Measurements from ENCODE around the gene FKBP3. TPM values are rescaled to one million over a fixed set of nuclear protein-coding genes. Genes with fewer than 3 reads are reported as not detected.

The FKBP3 gene
- total and polyA plus RNA-seq, 2 of the 8 experiments (the other 6 are each of a cell fraction or from before 2014, with no cell fraction given): 36.0 to 149 TPM

DNA sequence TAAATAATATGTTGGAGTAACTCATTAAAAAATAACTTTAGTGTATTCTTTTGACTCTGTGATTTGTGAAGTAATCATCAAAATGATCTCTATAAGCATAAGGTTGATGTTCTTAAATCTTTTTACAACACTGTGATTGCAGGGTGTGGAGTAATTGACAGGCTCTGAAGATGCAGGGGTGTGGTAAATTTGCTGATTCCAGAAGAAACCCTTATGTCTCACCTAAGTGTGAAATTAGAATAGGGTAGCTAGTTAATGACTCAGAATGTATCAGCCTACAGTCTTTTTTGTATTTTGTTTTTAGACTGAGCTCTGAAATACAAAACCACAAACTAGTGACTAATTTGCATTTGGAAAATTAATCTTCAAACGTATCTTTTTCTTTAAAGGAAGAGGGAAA is 44.5 kb downstream of the FKBP3 start (continued):
- TF ChIP-seq, protein P1, sequence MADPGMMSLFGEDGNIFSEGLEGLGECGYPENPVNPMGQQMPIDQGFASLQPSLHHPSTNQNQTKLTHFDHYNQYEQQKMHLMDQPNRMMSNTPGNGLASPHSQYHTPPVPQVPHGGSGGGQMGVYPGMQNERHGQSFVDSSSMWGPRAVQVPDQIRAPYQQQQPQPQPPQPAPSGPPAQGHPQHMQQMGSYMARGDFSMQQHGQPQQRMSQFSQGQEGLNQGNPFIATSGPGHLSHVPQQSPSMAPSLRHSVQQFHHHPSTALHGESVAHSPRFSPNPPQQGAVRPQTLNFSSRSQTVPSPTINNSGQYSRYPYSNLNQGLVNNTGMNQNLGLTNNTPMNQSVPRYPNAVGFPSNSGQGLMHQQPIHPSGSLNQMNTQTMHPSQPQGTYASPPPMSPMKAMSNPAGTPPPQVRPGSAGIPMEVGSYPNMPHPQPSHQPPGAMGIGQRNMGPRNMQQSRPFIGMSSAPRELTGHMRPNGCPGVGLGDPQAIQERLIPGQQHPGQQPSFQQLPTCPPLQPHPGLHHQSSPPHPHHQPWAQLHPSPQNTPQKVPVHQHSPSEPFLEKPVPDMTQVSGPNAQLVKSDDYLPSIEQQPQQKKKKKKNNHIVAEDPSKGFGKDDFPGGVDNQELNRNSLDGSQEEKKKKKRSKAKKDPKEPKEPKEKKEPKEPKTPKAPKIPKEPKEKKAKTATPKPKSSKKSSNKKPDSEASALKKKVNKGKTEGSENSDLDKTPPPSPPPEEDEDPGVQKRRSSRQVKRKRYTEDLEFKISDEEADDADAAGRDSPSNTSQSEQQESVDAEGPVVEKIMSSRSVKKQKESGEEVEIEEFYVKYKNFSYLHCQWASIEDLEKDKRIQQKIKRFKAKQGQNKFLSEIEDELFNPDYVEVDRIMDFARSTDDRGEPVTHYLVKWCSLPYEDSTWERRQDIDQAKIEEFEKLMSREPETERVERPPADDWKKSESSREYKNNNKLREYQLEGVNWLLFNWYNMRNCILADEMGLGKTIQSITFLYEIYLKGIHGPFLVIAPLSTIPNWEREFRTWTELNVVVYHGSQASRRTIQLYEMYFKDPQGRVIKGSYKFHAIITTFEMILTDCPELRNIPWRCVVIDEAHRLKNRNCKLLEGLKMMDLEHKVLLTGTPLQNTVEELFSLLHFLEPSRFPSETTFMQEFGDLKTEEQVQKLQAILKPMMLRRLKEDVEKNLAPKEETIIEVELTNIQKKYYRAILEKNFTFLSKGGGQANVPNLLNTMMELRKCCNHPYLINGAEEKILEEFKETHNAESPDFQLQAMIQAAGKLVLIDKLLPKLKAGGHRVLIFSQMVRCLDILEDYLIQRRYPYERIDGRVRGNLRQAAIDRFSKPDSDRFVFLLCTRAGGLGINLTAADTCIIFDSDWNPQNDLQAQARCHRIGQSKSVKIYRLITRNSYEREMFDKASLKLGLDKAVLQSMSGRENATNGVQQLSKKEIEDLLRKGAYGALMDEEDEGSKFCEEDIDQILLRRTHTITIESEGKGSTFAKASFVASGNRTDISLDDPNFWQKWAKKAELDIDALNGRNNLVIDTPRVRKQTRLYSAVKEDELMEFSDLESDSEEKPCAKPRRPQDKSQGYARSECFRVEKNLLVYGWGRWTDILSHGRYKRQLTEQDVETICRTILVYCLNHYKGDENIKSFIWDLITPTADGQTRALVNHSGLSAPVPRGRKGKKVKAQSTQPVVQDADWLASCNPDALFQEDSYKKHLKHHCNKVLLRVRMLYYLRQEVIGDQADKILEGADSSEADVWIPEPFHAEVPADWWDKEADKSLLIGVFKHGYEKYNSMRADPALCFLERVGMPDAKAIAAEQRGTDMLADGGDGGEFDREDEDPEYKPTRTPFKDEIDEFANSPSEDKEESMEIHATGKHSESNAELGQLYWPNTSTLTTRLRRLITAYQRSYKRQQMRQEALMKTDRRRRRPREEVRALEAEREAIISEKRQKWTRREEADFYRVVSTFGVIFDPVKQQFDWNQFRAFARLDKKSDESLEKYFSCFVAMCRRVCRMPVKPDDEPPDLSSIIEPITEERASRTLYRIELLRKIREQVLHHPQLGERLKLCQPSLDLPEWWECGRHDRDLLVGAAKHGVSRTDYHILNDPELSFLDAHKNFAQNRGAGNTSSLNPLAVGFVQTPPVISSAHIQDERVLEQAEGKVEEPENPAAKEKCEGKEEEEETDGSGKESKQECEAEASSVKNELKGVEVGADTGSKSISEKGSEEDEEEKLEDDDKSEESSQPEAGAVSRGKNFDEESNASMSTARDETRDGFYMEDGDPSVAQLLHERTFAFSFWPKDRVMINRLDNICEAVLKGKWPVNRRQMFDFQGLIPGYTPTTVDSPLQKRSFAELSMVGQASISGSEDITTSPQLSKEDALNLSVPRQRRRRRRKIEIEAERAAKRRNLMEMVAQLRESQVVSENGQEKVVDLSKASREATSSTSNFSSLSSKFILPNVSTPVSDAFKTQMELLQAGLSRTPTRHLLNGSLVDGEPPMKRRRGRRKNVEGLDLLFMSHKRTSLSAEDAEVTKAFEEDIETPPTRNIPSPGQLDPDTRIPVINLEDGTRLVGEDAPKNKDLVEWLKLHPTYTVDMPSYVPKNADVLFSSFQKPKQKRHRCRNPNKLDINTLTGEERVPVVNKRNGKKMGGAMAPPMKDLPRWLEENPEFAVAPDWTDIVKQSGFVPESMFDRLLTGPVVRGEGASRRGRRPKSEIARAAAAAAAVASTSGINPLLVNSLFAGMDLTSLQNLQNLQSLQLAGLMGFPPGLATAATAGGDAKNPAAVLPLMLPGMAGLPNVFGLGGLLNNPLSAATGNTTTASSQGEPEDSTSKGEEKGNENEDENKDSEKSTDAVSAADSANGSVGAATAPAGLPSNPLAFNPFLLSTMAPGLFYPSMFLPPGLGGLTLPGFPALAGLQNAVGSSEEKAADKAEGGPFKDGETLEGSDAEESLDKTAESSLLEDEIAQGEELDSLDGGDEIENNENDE (IDR thresholded peaks at IDR 0.05; ENCODE audit: insufficient replicate concordance, low read length): no peak
- no peak for TF ChIP-seq BRCA1 (IDR thresholded peaks at IDR 0.05; ENCODE audit: low read depth, low read length)
- TF ChIP-seq, protein P2, sequence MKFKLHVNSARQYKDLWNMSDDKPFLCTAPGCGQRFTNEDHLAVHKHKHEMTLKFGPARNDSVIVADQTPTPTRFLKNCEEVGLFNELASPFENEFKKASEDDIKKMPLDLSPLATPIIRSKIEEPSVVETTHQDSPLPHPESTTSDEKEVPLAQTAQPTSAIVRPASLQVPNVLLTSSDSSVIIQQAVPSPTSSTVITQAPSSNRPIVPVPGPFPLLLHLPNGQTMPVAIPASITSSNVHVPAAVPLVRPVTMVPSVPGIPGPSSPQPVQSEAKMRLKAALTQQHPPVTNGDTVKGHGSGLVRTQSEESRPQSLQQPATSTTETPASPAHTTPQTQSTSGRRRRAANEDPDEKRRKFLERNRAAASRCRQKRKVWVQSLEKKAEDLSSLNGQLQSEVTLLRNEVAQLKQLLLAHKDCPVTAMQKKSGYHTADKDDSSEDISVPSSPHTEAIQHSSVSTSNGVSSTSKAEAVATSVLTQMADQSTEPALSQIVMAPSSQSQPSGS (IDR thresholded peaks at IDR 0.05; ENCODE audit: low read length): no peak
- TF ChIP-seq RFX5 (IDR thresholded peaks at IDR 0.05; ENCODE audit: borderline replicate concordance, low read depth, low read length): no peak
- no peak for TF ChIP-seq EGR1 (IDR thresholded peaks at IDR 0.05; ENCODE audit: borderline replicate concordance, low read depth, low read length)
- TF ChIP-seq CBX5 (IDR thresholded peaks at IDR 0.05; ENCODE audit: low read depth, low read length): no peak
- TF ChIP-seq TBP (IDR thresholded peaks at IDR 0.05; ENCODE audit: low read depth, low read length): no peak
- no peak for TF ChIP-seq CTBP2 (IDR thresholded peaks at IDR 0.05; ENCODE audit: borderline replicate concordance, insufficient read depth, insufficient read length, low read length)
- TF ChIP-seq EP300 (IDR thresholded peaks at IDR 0.05; ENCODE audit: borderline replicate concordance in 1 of 2, low read depth in 2 of 2, low read length in 2 of 2): no peak
- TF ChIP-seq TEAD4 (IDR thresholded peaks at IDR 0.05; ENCODE audit: low read depth, low read length): no peak

All from H1 (cell line).